ENCODE measurements around the gene BDKRB1. TPM values are rescaled to one million over a fixed set of nuclear protein-coding genes. Genes with fewer than 3 reads are reported as not detected.

Gene BDKRB1
- total RNA-seq, 1 experiment from 2014 or later, result 0.11 TPM

GRCh38 chr14:96284008-96284407 is 28.0 kb downstream of the BDKRB1 start:
- no peaks in the 10 kb centered on the region for H3K27me3 Mint-ChIP-seq (ENCODE audit: low read depth)
- ChIA-PET POLR2A (no interaction called here), CTCF (interaction anchor here (1.2 kb wide), 1 partner anchor 186 kb away, joined by 3 read pairs; no protein-coding TSS in a partner anchor)
- no peaks in the 10 kb centered on the region for H3K4me1 Mint-ChIP-seq
- no peak overlapping the region for H3K4me3 Mint-ChIP-seq
- TF ChIP-seq MLX (CRISPR knock-in tag; IDR thresholded peaks at IDR 0.05), result no peak
- DNase-seq (ENCODE audit: low spot score) (no peak), ATAC-seq (no peak)
- H3K36me3 Mint-ChIP-seq, result peaks cover 2% of the 10 kb centered on the region; the same call in 1 of the 2 replicates
- no peaks in the 10 kb centered on the region for H3K9me3 Mint-ChIP-seq
- H3K27ac Mint-ChIP-seq, result no peak overlapping the region

GRCh38 chr14:96284430-96284829 is 28.4 kb downstream of the BDKRB1 start:
- ATAC-seq, result no peak
- Mint-ChIP-seq H3K27me3 (ENCODE audit: low read depth) (no peaks in the 10 kb centered on the region), H3K27ac (no peak overlapping the region), H3K4me3 (no peak overlapping the region), H3K9me3 (no peaks in the 10 kb centered on the region), H3K4me1 (no peaks in the 10 kb centered on the region), H3K36me3 (peaks cover 4% of the 10 kb centered on the region)
- CTCF ChIA-PET, result interaction anchor here (1.2 kb wide), 1 partner anchor 186 kb away, joined by 3 read pairs; no protein-coding TSS in a partner anchor
- POLR2A ChIA-PET, result no interaction called here
- no peak for DNase-seq (ENCODE audit: low spot score)
- TF ChIP-seq FOXJ3 (CRISPR knock-in tag; IDR thresholded peaks at IDR 0.05; ENCODE audit: borderline replicate concordance), result no peak
- no peak for TF ChIP-seq AFF4 (CRISPR knock-in tag; IDR thresholded peaks at IDR 0.05; ENCODE audit: borderline replicate concordance)

GRCh38 chr14:96285667-96286066 is 29.7 kb downstream of the BDKRB1 start:
- no peak overlapping the region for H3K4me3 Mint-ChIP-seq
- peak overlapping the region; percentile 62 for H3K27ac Mint-ChIP-seq
- H3K9me3 Mint-ChIP-seq, result no peaks in the 10 kb centered on the region
- peaks cover 12% of the 10 kb centered on the region for H3K36me3 Mint-ChIP-seq
- ATAC-seq, result no peak
- H3K4me1 Mint-ChIP-seq, result no peaks in the 10 kb centered on the region
- H3K27me3 Mint-ChIP-seq (ENCODE audit: low read depth), result no peaks in the 10 kb centered on the region
- DNase-seq (ENCODE audit: low spot score), result no peak
- CTCF ChIA-PET, result interaction anchor here (0.7 to 2.8 kb wide), 4 partner anchors 10 to 187 kb away, joined by 3 to 11 read pairs (median 6); no protein-coding TSS in a partner anchor
- POLR2A ChIA-PET, result no interaction called here
- no peak for TF ChIP-seq PRDM15 (CRISPR knock-in tag; IDR thresholded peaks at IDR 0.05)
- TF ChIP-seq STAT6 (CRISPR knock-in tag; conservative IDR thresholded peaks at IDR 0.05; ENCODE audit: low read depth), result no peak
- TF ChIP-seq CBFB (CRISPR knock-in tag; IDR thresholded peaks at IDR 0.05; ENCODE audit: low read depth), result no peak
- no peak for TF ChIP-seq RORB (CRISPR knock-in tag; IDR thresholded peaks at IDR 0.05)
- TF ChIP-seq EMX1 (CRISPR knock-in tag; IDR thresholded peaks at IDR 0.05), result no peak
- no peak for TF ChIP-seq ELF4 (CRISPR knock-in tag; IDR thresholded peaks at IDR 0.05; ENCODE audit: low read depth)
- TF ChIP-seq IRF1 (CRISPR knock-in tag; IDR thresholded peaks at IDR 0.05), result no peak
- TF ChIP-seq NFE2L1 (CRISPR knock-in tag; IDR thresholded peaks at IDR 0.05), result no peak
- no peak for TF ChIP-seq NR1H2 (CRISPR knock-in tag; IDR thresholded peaks at IDR 0.05)
- TF ChIP-seq USF1 (CRISPR knock-in tag; IDR thresholded peaks at IDR 0.05), result no peak
- no peak for TF ChIP-seq MXD4 (CRISPR knock-in tag; IDR thresholded peaks at IDR 0.05; ENCODE audit: borderline replicate concordance)
- no peak for TF ChIP-seq OVOL2 (CRISPR knock-in tag; IDR thresholded peaks at IDR 0.05; ENCODE audit: borderline replicate concordance)
- no peak for TF ChIP-seq ESRRA (CRISPR knock-in tag; IDR thresholded peaks at IDR 0.05; ENCODE audit: borderline replicate concordance)
- no peak for TF ChIP-seq ZNF219 (CRISPR knock-in tag; IDR thresholded peaks at IDR 0.05; ENCODE audit: borderline replicate concordance)
- no peak for TF ChIP-seq MYBL2 (CRISPR knock-in tag; IDR thresholded peaks at IDR 0.05)
- no peak for TF ChIP-seq ZNF416 (CRISPR knock-in tag; IDR thresholded peaks at IDR 0.05)

All from WTC11 (cell line).